ENCODE measurements around the gene CEACAM1.

DNA sequence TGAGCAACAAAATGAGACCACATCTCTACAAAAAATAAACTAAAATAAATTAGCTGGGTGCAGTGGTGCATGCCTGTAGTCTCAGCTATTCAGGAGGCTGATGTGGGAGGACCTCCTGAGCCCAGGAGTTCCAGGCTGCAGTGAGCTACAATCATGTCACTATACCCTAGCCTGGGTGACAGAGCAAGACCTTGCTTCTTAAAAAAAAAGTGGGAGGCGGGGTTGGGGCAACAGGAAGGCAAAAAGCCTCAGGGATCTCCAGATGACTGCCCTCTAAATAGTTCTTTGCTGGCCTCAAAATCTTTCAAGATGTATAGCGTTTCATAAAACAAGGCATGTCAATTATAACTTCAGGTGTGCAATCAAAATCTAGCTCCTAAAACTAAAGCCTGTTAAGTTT, 48.0 kb upstream of the CEACAM1 start:
- TF ChIP-seq CTCF (IDR thresholded peaks at IDR 0.05): no peak
- TF ChIP-seq POLR2AphosphoS5 (IDR thresholded peaks at IDR 0.05): no peak
